Testis (tissue), 3 donors: ENCODE data around the gene TIMP2. TPM values are rescaled to one million over a fixed set of nuclear protein-coding genes. Genes with fewer than 3 reads are reported as not detected.

Experiments used
- DNase-seq: peaks from one replicate; pipeline ENCODE4 v3.0.0-alpha.2; 2019
- H3K27ac ChIP-seq, 2 donors: fragments of 200-600 bp; sonication (generic); one replicate each; pipeline ENCODE4 v1.5.1; 2019
- H3K27me3 ChIP-seq: fragments of 200-600 bp; sonication (generic); one replicate; pipeline ENCODE4 v1.5.1; 2019
- H3K36me3 ChIP-seq: fragments of 200-600 bp; sonication (generic); one replicate; pipeline ENCODE4 v1.5.1; 2017; ENCODE audit warnings: low read depth; ENCODE audit errors: missing control alignments
- H3K4me1 ChIP-seq: fragments of 200-600 bp; sonication (generic); one replicate; pipeline ENCODE4 v1.5.1; 2019
- H3K4me3 ChIP-seq, 2 donors: fragments of 200-600 bp; sonication (generic); one replicate each; pipeline ENCODE4 v1.5.1; 2017 to 2019
- H3K9me3 ChIP-seq: fragments of 200-600 bp; sonication (generic); one replicate; pipeline ENCODE4 v1.5.1; 2017
- POLR2A ChIP-seq: fragments of 450-650 bp; IDR thresholded peaks from one replicate; pipeline ENCODE4 v1.6.1; 2017; ENCODE audit warnings: antibody characterized with exemption, mild to moderate bottlenecking, moderate library complexity
- WGBS, 2 donors: methylation state at CpG; one replicate each; pipeline ENCODE4 v1.1.5; 2018; 5-methylcytosine and 5-hydroxymethylcytosine counted together
- intact Hi-C: fragments of 100-400 bp; cut with DNase I; formaldehyde crosslinking; loops from one replicate; pipeline ENCODE4 v1.15.1; 2023; ENCODE audit warnings: low total_unique reads
- polyA plus RNA-seq: library from polyadenylated mRNA; stranded (reverse); fragments of 350-450 nt; fragmentation: Illumina TruSeq; extraction: RNeasy Lipid Tissue Mini Kit (QIAGEN cat#74804); gene quantifications from one replicate; pipeline ENCODE4 v1.2.3, GENCODE V29; 2014; ENCODE audit warnings: low read depth, low replicate concordance; ENCODE audit not compliant: insufficient read depth
- total RNA-seq, 2 donors: library from RNA; depleted of rRNA; stranded (reverse); fragments of >200 nt; gene quantifications; one replicate each; pipeline ENCODE4 v1.2.3, GENCODE V29; 2016
- TF ChIP-seq, protein P1 (sequence below), 3 experiments: fragments of 450-650 bp in 2 of 3; fragments of 200-600 bp in 1 of 3; sonication (generic) in 1 of 3; IDR thresholded peaks; one replicate each; pipeline ENCODE4 v1.5.1; 2016 to 2019; ENCODE audit warnings: antibody characterized with exemption in 3 of 3, mild to moderate bottlenecking in 2 of 3, moderate library complexity in 1 of 3

Gene TIMP2
- total and polyA plus RNA-seq, 3 donors from 2014 or later = 262 to 482 (median 465) TPM

DNA sequence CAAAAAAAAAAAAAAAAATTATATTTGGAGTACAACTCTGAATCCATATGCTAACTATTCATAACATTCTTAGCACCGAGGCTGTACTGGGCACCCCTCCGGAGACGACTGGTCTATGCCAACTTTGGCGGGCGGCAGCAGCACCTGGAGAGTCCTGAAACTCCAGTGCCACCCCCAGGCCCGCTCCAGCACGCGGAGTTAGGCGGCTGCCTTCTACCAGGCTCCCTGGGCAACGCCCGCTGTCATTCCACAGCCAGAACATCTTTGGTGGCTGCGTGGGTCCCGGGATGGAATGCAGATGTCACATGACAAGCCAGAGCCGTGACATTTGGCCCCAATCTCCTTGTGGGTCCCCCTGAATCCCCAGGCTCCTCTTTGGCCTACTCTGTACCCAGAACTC lies 6.2 kb downstream of the TIMP2 start:
- H3K27me3 ChIP-seq = no peaks in the 10 kb centered on the region
- peaks cover 80% of the 10 kb centered on the region for H3K4me1 ChIP-seq
- H3K36me3 ChIP-seq = no peaks in the 10 kb centered on the region
- no peak overlapping the region for H3K27ac ChIP-seq
- TF ChIP-seq, protein P1, sequence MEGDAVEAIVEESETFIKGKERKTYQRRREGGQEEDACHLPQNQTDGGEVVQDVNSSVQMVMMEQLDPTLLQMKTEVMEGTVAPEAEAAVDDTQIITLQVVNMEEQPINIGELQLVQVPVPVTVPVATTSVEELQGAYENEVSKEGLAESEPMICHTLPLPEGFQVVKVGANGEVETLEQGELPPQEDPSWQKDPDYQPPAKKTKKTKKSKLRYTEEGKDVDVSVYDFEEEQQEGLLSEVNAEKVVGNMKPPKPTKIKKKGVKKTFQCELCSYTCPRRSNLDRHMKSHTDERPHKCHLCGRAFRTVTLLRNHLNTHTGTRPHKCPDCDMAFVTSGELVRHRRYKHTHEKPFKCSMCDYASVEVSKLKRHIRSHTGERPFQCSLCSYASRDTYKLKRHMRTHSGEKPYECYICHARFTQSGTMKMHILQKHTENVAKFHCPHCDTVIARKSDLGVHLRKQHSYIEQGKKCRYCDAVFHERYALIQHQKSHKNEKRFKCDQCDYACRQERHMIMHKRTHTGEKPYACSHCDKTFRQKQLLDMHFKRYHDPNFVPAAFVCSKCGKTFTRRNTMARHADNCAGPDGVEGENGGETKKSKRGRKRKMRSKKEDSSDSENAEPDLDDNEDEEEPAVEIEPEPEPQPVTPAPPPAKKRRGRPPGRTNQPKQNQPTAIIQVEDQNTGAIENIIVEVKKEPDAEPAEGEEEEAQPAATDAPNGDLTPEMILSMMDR (IDR thresholded peaks at IDR 0.05) = no peak
- TF ChIP-seq POLR2A = no peak
- no peak overlapping the region for H3K4me3 ChIP-seq
- WGBS, 2 donors = 64 to 66% methylated on average over 8 to 14 of the region's 14 CpGs
- no peak for DNase-seq
- H3K9me3 ChIP-seq = no peaks in the 10 kb centered on the region
- intact Hi-C loops = no loop called here

DNA sequence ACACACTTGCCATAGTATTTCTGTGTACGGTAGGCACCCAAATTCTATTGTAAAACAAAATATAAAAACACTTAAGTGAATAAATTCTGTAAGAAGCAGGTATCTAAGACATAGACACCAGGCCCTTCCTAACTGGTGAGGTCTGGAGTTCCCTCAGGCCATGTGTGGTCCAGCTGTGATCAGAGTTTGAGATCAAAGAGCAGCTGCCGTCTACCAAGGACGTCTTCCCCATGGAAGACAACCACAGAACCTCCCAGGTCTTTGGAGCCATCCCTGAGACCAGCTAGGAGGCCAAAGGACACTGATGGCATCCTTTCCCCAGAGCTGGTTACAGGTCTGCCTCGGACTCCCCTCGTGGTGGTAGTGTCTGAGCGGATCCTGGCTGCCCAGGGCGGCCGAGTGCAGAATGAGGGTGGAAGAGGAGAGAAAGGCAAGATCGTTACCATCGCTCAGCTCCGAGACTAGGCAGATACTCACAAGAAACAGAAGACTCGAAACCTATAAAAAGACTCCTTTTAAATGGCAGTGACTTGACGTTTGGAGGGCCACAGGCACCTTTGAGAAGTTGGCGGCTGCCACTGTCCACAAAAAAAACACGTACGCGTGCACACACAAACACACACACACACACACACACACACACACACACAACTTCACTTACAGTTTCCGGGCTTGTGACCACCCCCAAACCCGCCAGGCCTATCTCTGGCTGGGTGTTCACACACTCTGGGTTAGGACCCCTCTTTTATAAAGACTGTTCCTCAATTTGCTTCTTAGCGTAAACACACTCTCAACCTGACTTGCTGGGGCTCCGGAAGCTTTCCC lies 7.5 kb downstream of the TIMP2 start:
- no peak overlapping the region for H3K27ac ChIP-seq
- peaks cover 67% of the 10 kb centered on the region for H3K4me1 ChIP-seq
- H3K4me3 ChIP-seq = no peak overlapping the region
- no peak for DNase-seq
- intact Hi-C loops = no loop called here
- WGBS, 2 donors = 58 to 60% methylated on average over 19 to 21 of the region's 21 CpGs
- H3K9me3 ChIP-seq = no peaks in the 10 kb centered on the region
- no peaks in the 10 kb centered on the region for H3K36me3 ChIP-seq
- TF ChIP-seq, protein P1 (IDR thresholded peaks at IDR 0.05) = no peak
- no peak for TF ChIP-seq POLR2A
- H3K27me3 ChIP-seq = no peaks in the 10 kb centered on the region

DNA sequence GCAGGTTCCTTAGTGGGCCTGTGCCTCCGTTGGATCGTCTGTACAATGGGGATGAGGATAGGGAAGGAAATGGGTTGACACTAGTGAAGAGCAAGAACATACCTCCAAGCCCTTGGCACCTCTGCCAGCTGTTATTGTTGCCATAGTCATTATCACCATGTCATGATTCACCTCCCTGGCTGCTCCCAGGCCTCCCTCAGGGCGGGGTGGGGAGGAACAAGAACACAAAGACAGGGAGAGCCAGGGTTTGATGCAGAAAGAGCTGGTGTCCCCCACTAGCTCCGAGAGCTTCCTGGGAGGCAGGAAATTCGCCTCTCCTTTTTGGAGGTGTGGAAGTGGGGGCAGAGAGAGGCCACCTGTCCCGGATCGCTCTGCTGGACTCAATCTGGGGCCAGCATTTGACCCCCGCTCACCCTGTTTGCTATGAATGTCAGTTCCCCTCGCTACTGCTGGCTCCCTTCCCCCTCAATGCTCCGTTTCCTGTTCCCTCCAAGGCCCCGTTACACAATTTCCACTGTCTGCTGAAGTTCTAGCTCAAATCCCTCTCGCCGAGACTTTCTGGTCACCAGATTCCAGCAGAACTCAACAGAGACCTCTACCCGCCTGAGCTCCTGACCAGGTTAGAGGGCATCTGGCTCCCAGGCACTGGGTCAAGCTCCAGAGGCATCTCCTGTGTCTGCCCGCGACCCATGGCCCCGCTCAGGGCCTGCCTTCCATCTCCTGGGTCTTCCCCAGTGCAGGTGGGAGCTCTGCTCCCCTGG lies 9.1 kb downstream of the TIMP2 start:
- intact Hi-C loops = no loop called here

DNA sequence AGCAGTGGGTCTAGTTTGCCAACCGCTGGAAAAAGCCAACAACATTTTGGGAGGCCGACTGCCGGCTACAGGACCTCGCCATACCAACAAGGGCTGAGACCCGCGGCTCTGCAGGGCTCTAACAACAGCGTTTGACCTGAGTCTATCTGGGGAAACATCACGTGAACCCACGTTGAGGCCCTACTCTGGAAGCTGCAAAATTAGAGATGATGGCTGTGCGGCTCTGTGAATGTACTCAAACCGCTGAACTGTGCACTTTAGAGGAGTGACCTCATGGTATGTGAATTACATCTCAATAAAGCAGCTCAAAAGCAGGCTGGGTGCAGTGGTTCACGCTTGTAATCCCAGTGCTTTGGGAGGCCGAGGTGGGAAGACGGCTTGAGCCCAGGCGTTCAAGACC lies 12.1 kb downstream of the TIMP2 start:
- H3K27ac ChIP-seq = no peak overlapping the region
- TF ChIP-seq, protein P1 (IDR thresholded peaks at IDR 0.05) = no peak
- TF ChIP-seq POLR2A = no peak
- no peaks in the 10 kb centered on the region for H3K9me3 ChIP-seq
- no peaks in the 10 kb centered on the region for H3K27me3 ChIP-seq
- peaks cover 56% of the 10 kb centered on the region for H3K4me1 ChIP-seq
- 91 to 95% methylated on average over 15 of the region's 15 CpGs for WGBS, 2 donors
- intact Hi-C loops = no loop called here
- no peak overlapping the region for H3K4me3 ChIP-seq
- H3K36me3 ChIP-seq = no peaks in the 10 kb centered on the region
- no peak for DNase-seq

More for the DNA sequence above, 9.1 kb downstream of the TIMP2 start:
- Histone ChIP-seq H3K4me1 (peaks cover 61% of the 10 kb centered on the region), H3K9me3 (no peaks in the 10 kb centered on the region), H3K27me3 (no peaks in the 10 kb centered on the region), H3K27ac (peak overlapping the region; percentile 65 to 84), H3K4me3 (no peak overlapping the region), H3K36me3 (no peaks in the 10 kb centered on the region)
- DNase-seq = peak; percentile 60
- WGBS, 2 donors = 40 to 54% methylated on average over 16 to 17 of the region's 17 CpGs
- TF ChIP-seq, protein P1 (IDR thresholded peaks at IDR 0.05) = no peak
- TF ChIP-seq POLR2A = no peak
